Measurements from ENCODE around the gene DHX34. TPM values are rescaled to one million over a fixed set of nuclear protein-coding genes. Genes with fewer than 3 reads are reported as not detected.
"Not testable (repeated sequence)": the region's sequence is repeated elsewhere in the genome, so short reads cannot be mapped to it uniquely, and the experiment has no call there.

The DHX34 gene
- total RNA-seq, 1 donor from 2014 or later, result 8.1 TPM

DNA sequence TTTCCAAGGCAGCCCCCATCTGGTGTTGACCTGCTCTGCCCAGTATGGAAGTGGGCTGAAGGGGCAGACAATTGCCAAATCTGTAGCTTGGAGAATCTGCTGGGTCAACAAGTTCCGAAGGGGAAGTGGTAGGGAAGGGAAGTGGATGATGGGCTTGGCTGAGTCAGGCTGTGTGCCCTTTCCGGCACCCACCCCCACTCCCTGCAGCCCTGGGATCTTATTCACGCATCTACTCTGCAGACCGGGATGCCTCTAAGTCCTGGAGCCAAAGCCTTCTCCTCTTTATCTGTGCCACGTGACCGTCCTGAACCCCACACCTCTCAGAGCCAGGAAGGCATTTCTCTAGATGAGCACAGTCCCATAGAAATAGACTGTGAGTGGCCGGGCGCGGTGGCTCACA, 24.6 kb upstream of the DHX34 start:
- no peak for DNase-seq

- no peak for DNase-seq
Measured at GRCh38 chr19:47330466-47330869, 18.6 kb upstream of the DHX34 start.

DNA sequence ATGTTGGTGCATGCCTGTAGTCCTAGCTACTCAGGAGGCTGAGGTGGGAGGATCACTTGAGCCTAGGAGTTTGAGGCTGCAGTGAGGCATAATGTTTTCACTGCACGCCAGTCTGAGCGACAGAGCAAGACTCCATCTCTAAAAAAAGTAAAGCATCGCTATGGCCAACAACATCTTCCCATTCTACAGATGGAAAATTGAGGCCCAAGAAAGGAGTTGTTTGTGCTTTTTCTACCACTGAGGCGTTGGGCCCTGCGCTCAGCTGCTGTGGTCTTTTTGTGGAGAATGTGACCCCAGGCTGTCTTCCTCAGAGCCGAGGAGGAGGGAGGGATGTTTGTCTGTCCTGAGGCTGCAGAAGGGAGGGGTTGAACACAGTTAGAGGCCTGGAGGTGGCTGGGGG, 17.6 kb upstream of the DHX34 start:
- DNase-seq, result no peak

GRCh38 chr19:47331931-47332547, 17.1 kb upstream of the DHX34 start, which contains the start of gene C5AR2:
C5AR2 (plus strand) TSS chr19:47332175; CDS start chr19:47340800, 8,625 bp downstream.
- DNase-seq, result no peak

DNA sequence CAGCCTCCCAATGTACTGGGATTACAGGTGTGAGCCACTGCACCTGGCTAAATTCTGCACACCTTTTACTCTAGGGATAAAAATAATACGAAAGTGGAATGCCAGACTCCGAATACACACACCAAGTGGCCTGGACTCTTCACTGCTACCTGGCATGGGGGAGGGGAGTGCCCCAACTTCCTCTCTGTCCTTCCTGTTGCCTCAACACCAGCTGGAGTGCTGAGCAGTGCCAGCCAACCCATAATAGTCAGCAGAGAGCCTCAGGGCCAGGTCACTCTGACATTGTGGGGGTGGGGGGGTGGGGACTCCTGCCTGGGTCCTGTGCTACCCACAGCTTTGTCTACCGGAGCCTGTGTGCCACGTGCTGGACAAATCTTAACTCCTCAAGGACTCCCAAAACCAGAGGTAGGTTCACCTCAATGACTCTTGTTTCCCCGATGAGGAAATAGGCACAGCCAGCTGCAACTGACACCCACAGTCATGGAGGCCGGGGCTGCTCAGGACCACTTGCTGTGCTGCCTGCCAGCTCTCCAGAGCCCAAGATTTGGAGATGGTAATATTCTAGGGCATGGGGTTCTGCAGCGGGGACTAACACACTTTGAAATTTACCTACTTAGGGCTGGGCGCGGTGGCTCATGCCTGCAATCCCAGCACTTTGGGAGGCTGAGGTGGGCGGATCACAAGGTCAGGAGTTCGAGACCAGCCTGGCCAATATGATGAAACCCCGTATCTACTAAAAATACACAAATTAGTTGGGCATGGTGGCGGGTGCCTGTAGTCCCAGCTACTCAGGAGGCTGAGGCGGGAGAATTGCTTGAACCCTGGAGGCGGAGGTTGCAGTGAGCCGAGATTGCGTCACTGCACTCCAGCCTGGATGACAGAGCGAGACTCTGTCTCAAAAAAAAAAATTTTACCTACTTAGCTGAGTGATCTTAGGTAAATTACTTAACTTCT, 12.1 kb upstream of the DHX34 start:
- DNase-seq, result not testable (repeated sequence)

GRCh38 chr19:47339196-47339880, 9.8 kb upstream of the DHX34 start:
- DNase-seq, result no peak

GRCh38 chr19:47340477-47341208, 8.5 kb upstream of the DHX34 start:
- DNase-seq, result no peak

- DNase-seq, result no peak
Measured at GRCh38 chr19:47341734-47342133, 7.4 kb upstream of the DHX34 start.

DNA sequence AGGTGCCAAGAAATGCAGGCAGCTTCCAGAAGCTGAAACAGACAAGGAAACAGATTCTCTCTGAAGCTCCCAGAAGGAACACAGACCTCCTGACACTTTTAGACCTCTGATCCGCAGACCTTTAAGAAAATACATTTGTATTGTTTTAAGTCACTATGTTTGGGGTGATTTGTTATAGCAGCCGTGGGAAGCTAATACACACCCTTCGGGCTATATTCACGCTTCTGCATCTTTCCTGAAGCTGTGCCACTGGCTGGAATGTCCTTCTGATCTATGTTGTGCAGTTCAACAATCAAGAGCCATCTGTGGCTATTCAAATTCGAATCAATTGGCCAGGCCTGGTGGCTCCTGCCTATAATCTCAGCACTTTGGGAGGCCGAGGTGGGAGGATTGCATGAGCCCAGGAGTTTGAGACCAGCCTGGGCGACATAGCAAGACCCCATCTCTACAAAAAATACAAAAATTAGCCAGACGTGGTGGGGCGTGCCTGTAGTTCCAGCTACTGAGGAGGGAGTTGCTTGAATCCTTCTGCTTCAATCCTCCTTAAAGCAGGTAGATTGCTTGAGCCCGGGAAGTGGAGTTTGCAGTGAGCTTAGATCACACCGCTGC, 5.8 kb upstream of the DHX34 start:
- no peak for DNase-seq

DNA sequence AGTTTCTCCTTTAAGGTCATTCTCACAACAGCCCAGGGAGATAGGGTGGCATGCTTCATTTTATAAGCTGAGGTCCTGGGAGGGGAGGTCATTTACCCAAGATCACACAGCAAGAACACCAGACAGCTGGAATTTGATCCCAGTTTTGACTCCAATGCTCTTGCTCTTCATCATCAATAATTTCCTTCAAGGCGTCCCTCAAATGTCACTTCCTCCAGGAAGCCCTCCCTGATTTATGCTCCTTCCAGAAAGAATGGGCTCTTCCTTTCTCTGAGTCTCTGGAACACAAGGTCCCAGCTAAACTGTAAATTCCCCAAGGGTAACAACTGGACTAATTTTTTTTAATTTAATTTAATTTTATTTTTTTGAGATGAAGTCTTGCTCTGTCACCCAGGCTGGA, 4.7 kb upstream of the DHX34 start:
- no peak for DNase-seq

GRCh38 chr19:47346024-47346423, 3.1 kb upstream of the DHX34 start:
- not testable (repeated sequence) for DNase-seq

- no peak for DNase-seq
Measured at GRCh38 chr19:47350630-47351029, 1.5 kb downstream of the DHX34 start.

DNA sequence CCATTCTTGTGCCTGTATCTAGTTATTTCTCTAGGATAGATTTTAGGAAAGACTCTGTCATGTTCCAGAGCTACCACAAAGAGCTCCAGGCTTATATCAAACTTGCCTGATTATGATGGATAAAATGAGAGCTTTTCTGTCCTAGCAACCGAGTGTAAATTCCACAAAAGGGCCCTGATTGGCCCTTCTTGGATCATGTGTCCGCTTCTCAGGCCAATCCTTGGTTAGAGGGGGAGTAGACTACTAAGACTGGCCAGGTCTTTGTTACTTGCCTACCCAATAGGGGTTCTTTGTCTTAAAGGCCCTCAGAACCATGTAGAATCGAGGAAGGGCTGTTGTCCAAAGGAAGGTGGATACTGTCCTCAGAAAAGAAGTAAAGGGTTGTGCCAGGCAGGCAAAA, 2.4 kb downstream of the DHX34 start:
- no peak for DNase-seq

- no peak for DNase-seq
Measured at GRCh38 chr19:47352095-47352494, 3.0 kb downstream of the DHX34 start.

DNA sequence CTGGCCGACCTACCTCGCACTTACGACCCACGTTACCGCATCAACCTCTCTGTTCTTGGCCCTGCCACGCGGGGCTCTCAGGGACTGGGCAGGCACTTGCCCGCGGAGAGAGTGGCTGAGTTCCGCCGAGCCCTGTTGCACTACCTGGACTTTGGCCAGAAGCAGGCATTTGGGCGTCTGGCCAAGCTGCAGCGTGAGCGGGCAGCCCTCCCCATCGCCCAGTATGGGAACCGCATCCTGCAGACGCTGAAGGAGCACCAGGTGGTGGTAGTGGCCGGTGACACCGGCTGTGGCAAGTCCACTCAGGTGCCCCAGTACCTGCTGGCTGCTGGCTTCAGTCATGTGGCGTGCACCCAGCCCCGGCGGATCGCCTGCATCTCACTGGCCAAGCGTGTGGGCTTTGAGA, 4.2 kb downstream of the DHX34 start:
- DNase-seq, result no peak

- no peak for DNase-seq
Measured at GRCh38 chr19:47356900-47357299, 7.8 kb downstream of the DHX34 start.

GRCh38 chr19:47357788-47358680, 8.9 kb downstream of the DHX34 start:
- no peak for DNase-seq

DNA sequence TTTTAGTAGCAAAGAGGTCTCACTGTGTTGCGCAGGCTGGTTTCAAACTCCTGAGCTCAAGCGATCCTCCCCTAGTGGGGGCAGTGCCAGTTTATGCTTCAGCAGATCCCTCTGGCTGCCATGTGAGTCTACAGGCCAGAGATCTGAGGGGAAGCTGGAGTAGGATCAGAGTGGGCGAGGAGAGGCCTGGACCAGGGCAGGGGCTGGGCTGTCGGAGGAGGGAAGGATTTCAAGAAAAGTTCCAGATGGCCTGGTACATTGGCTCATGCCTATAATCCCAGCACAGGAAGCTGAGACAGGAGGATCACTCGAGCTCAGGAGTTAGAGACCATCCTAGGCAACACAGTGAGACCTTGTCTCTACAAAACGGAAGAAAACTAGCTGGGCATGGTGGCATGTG, 9.8 kb downstream of the DHX34 start:
- no peak for DNase-seq

DNA sequence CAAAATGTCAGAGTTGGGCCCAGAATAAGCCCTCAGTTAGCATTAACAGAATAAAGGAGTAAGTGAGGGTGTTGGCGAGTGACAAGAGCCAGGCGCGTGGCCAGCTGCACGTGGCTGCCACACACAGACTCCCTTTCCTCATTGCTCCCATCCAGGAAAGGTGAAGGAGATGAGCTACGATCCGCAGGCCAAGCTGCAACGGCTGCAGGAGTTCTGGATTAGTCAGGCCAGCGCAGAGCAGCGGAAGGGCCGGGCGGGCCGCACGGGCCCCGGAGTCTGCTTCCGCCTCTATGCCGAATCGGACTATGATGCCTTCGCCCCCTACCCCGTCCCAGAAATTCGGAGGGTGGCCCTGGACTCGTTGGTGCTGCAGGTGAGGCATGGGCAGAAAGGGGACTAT, 13.2 kb downstream of the DHX34 start:
- no peak for DNase-seq

- DNase-seq, result no peak
Measured at GRCh38 chr19:47363758-47364531, 14.8 kb downstream of the DHX34 start.
